H1 (cell line): Measurements from ENCODE around the gene CTDNEP1. TPM values are rescaled to one million over a fixed set of nuclear protein-coding genes. Genes with fewer than 3 reads are reported as not detected.

Source experiments
- ATF3 ChIP-seq: IDR thresholded peaks from 2 replicates; pipeline ENCODE4 v1.6.1; 2011; ENCODE audit warnings: low read depth, mild to moderate bottlenecking, low read length; ENCODE audit not compliant: insufficient read depth
- BACH1 ChIP-seq: IDR thresholded peaks from 2 replicates; pipeline ENCODE4 v1.6.1; 2012; ENCODE audit warnings: low read length, improper control_type of control experiment
- CBX5 ChIP-seq: fragments of 300-800, 300-1000 bp; sonication (generic); IDR thresholded peaks from 2 replicates; pipeline ENCODE4 v1.7.1; 2016; ENCODE audit warnings: antibody characterized with exemption, low read length, low read depth
- CBX8 ChIP-seq: fragments of 300-800, 300-1000 bp; sonication (generic); IDR thresholded peaks from 2 replicates; pipeline ENCODE4 v1.7.1; 2016; ENCODE audit warnings: low read depth, low read length, borderline replicate concordance
- EGR1 ChIP-seq: IDR thresholded peaks from 2 replicates; pipeline ENCODE4 v1.6.1; 2011; ENCODE audit warnings: low read depth, low read length, borderline replicate concordance
- EP300 ChIP-seq, 2 experiments: IDR thresholded peaks; 1 replicate in 1 of 2; 2 replicates in 1 of 2; pipeline ENCODE4 v1.6.1; 2011 to 2012; ENCODE audit warnings: low read depth in 2 of 2, low read length in 2 of 2, mild to moderate bottlenecking in 2 of 2, borderline replicate concordance in 1 of 2, inconsistent platforms in 1 of 2, moderate library complexity in 1 of 2
- JUN ChIP-seq: IDR thresholded peaks from 2 replicates; pipeline ENCODE4 v1.6.1; 2011; ENCODE audit warnings: low read depth, mild to moderate bottlenecking, improper control_type of control experiment, low read length
- KDM1A ChIP-seq: fragments of 200-600, 300-600 bp; sonication (generic); IDR thresholded peaks from 2 replicates; pipeline ENCODE4 v1.7.1; 2016; ENCODE audit warnings: mild to moderate bottlenecking, low read length, borderline replicate concordance
- KDM5A ChIP-seq: fragments of 200-600 bp; IDR thresholded peaks from 2 replicates; pipeline ENCODE4 v1.7.1; 2012; ENCODE audit warnings: mild to moderate bottlenecking, low read length, inconsistent platforms, mixed read lengths
- POLR2A ChIP-seq, 2 experiments: IDR thresholded peaks; 1 replicate in 1 of 2; 2 replicates in 1 of 2; pipeline ENCODE4 v1.6.1; 2011; ENCODE audit warnings: low read depth in 2 of 2, low read length in 2 of 2, mild to moderate bottlenecking in 2 of 2; ENCODE audit errors: control extremely low read depth in 1 of 2
- RBBP5 ChIP-seq: IDR thresholded peaks from 2 replicates; pipeline ENCODE4 v1.7.1; 2012; ENCODE audit warnings: low read depth, mild to moderate bottlenecking, inconsistent platforms, low read length, moderate library complexity, borderline replicate concordance
- SAP30 ChIP-seq: fragments of 300-600 bp; sonication (generic); IDR thresholded peaks from 2 replicates; pipeline ENCODE4 v1.7.1; 2012; ENCODE audit warnings: low read length, moderate library complexity, mild to moderate bottlenecking, inconsistent platforms; ENCODE audit not compliant: insufficient read depth, insufficient replicate concordance
- SP1 ChIP-seq: IDR thresholded peaks from 2 replicates; pipeline ENCODE4 v1.6.1; 2011; ENCODE audit warnings: low read depth, low read length
- ZNF274 ChIP-seq: IDR thresholded peaks from 2 replicates; pipeline ENCODE4 v1.7.0; 2012; ENCODE audit warnings: low read length, borderline replicate concordance; ENCODE audit errors: extremely low read depth
- polyA plus RNA-seq, 7 experiments: library from polyadenylated mRNA; depleted of rRNA in 3 of 7; stranded (reverse) in 5 of 7; unstranded in 2 of 7; fragments of >200 nt in 5 of 7; fragments of 200-250 nt in 2 of 7; gene quantifications; 1 replicate in 5 of 7; 2 replicates in 1 of 7; 4 replicates in 1 of 7; pipeline versions ENCODE4 v1.2.1 to v1.2.3, GENCODE V29; 2011 to 2013; ENCODE audit warnings: missing spikeins in 2 of 7, mixed read lengths in 2 of 7
- total RNA-seq: library from RNA; stranded (reverse); fragmentation: NEBNext Ultra II Directional; extraction: Animal tissue kit (Norgen Biotek cat#: 25700); gene quantifications from 2 replicates; pipeline ENCODE4 v1.2.1, GENCODE V29; 2021
- TF ChIP-seq, protein P1 (sequence below): IDR thresholded peaks from 2 replicates; pipeline ENCODE4 v1.6.1; 2012; ENCODE audit warnings: inconsistent platforms

The CTDNEP1 gene
- total and polyA plus RNA-seq, 2 of the 8 experiments (the other 6 are each of a cell fraction or from before 2014, with no cell fraction given) = 114 to 123 TPM

DNA sequence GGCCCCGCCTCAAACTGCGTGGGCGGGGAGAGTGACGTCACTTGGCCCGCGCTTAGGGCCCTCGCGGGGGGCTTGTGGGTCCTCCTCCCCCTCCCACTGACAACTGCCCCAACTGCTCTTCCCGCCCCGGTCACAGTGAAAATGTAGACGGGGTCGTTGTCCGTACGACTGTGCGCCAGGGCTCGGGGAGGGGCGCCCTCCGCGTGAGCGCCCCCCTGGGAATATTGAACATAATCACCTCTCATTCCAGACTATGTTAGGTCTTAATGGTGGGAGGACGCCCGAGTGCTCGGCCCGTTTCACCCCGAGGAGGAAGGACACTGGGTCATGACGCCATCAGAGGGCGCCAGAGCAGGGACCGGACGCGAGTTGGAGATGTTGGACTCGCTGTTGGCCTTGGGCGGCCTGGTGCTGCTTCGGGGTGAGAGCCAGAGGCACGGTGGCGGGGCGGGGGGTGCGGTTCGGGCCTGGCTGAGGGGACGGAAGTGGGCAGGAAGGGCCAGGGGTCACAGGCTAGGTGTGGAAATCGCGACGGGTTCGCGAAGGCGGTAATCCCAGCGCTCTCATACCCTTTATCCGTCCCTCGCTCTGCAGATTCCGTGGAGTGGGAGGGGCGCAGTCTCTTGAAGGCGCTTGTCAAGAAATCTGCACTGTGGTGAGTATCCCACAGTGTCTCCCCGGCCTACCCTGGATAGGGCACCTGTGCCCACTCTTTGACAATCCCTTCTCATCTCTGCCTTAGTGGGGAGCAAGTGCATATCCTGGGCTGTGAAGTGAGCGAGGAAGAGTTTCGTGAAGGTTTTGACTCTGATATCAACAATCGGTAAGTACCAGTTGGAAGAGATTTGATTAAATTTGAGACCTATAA is 876 bp upstream of the CTDNEP1 start, which contains the start of gene ELP5 (continued):
- TF ChIP-seq ATF3 = no peak
- no peak for TF ChIP-seq CBX5
- TF ChIP-seq RBBP5 = peak; percentile 62; the same call in 1 of the 2 replicates
- TF ChIP-seq KDM1A = peak; percentile 22; the same call in 1 of the 2 replicates
- TF ChIP-seq ZNF274 = no peak
- peak in 1 of 2 experiments; percentile 91; a peak in 2 of 3 replicates for TF ChIP-seq POLR2A (IDR thresholded peaks at IDR 0.05; ENCODE audit: control extremely low read depth in 1 of 2, low read depth in 2 of 2, low read length in 2 of 2)
- TF ChIP-seq KDM5A = peak; percentile 71
- no peak for TF ChIP-seq SP1
- TF ChIP-seq BACH1 = 0 out of 2 replicates have a peak, but pooled peaks have one; percentile 20
- no peak for TF ChIP-seq EP300 (IDR thresholded peaks at IDR 0.05; ENCODE audit: borderline replicate concordance in 1 of 2, low read depth in 2 of 2, low read length in 2 of 2)
- no peak for TF ChIP-seq CBX8
- TF ChIP-seq, protein P1, sequence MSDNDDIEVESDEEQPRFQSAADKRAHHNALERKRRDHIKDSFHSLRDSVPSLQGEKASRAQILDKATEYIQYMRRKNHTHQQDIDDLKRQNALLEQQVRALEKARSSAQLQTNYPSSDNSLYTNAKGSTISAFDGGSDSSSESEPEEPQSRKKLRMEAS = peak; percentile 77
- peak; percentile 74; the same call in 1 of the 2 replicates for TF ChIP-seq JUN
- peak; percentile 99 for TF ChIP-seq EGR1
- TF ChIP-seq SAP30 = peak; percentile 11
